Epithelial cell of esophagus (primary cell): ENCODE results near the gene PLA2R1.

Source experiments
- DNase-seq: peaks from one replicate; pipeline ENCODE4 v3.0.0; 2010; ENCODE audit warnings: low read depth
- H3K4me3 ChIP-seq: 2 replicates; pipeline ENCODE4 v1.5.1; 2011; ENCODE audit warnings: mild to moderate bottlenecking, low read length, control low read depth
- CTCF ChIP-seq: IDR thresholded peaks from 2 replicates; pipeline ENCODE4 v1.5.1; 2011; ENCODE audit warnings: low read depth, mild to moderate bottlenecking, low read length, control low read depth, inconsistent platforms; ENCODE audit not compliant: insufficient read depth; ENCODE audit errors: missing control alignments

Gene PLA2R1

GRCh38 chr2:160035125-160035524 is 27.3 kb downstream of the PLA2R1 start:
- no peak for DNase-seq
- TF ChIP-seq CTCF: no peak

GRCh38 chr2:160034396-160034795 is 28.0 kb downstream of the PLA2R1 start:
- no peak for DNase-seq
- TF ChIP-seq CTCF: no peak
- no peak overlapping the region for H3K4me3 ChIP-seq

More at GRCh38 chr2:160035125-160035524, 27.3 kb downstream of the PLA2R1 start:
- no peak overlapping the region for H3K4me3 ChIP-seq

- no peak for TF ChIP-seq CTCF
- H3K4me3 ChIP-seq: no peak overlapping the region
- no peak for DNase-seq
Measured at GRCh38 chr2:160033732-160034392, 28.6 kb downstream of the PLA2R1 start.

- no peak for TF ChIP-seq CTCF
- H3K4me3 ChIP-seq: no peak overlapping the region
- no peak for DNase-seq
Measured at GRCh38 chr2:160029270-160029628, 33.2 kb downstream of the PLA2R1 start.

- H3K4me3 ChIP-seq: no peak overlapping the region
- TF ChIP-seq CTCF: no peak
- DNase-seq: no peak
Measured at GRCh38 chr2:160028431-160029269, 33.8 kb downstream of the PLA2R1 start.

- no peak overlapping the region for H3K4me3 ChIP-seq
- TF ChIP-seq CTCF: peak; percentile 11
- no peak for DNase-seq
Measured at GRCh38 chr2:160022162-160022561, 40.3 kb downstream of the PLA2R1 start.
